ENCODE data around the gene RNF207.
"Not testable (repeated sequence)": the region's sequence is repeated elsewhere in the genome, so short reads cannot be mapped to it uniquely, and the experiment has no call there.

The RNF207 gene

GRCh38 chr1:6200188-6200809 is 5.6 kb upstream of the RNF207 start:
- DNase-seq (ENCODE audit: low read depth), result no peak

GRCh38 chr1:6202256-6202655 is 3.7 kb upstream of the RNF207 start:
- DNase-seq (ENCODE audit: low read depth), result no peak

GRCh38 chr1:6206520-6206855 is 569 bp downstream of the RNF207 start:
- DNase-seq (ENCODE audit: low read depth), result no peak

GRCh38 chr1:6207075-6207885 is 1.4 kb downstream of the RNF207 start:
- DNase-seq (ENCODE audit: low read depth), result no peak

- DNase-seq (ENCODE audit: low read depth), result no peak
These were observed 2.0 kb downstream of the RNF207 start for GRCh38 chr1:6207921-6208320.

DNA sequence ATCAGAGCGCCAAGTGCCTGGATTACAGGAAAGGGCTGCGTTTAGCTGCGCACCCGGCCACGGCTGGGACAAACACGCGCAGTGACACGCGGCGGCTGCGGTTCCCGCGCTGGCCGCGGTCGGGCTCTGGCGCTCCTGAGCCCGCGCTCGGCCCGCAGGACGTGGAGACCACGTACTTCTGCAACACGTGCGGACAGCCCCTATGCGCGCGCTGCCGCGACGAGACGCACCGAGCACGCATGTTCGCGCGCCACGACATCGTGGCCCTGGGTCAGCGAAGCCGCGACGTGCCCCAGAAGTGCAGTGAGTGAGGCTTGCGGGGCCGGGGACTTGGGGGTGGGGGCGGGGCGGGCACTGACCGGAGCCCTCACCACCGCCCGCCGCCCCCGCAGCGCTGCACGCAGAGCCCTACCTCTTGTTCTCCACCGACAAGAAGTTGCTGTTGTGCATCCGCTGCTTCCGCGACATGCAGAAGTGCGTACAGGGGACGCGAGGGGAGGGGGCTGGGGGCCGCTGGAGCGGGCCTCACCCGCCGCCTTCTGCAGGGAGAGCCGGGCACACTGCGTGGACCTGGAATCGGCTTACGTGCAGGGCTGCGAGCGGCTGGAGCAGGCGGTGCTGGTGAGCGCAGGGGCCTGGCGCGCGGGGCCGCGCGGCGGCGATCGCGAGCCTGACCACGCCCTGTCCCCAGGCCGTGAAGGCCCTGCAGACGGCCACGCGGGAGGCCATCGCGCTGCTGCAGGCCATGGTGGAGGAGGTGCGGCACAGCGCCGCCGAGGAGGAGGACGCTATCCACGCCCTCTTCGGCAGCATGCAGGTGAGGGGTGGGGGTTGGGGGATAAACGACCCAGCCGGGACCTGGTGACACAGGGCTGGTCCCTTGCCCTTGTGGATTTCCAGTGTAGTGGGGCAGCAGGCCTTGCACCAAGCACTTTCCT is 3.1 kb downstream of the RNF207 start:
- DNase-seq (ENCODE audit: low read depth), result no peak

DNA sequence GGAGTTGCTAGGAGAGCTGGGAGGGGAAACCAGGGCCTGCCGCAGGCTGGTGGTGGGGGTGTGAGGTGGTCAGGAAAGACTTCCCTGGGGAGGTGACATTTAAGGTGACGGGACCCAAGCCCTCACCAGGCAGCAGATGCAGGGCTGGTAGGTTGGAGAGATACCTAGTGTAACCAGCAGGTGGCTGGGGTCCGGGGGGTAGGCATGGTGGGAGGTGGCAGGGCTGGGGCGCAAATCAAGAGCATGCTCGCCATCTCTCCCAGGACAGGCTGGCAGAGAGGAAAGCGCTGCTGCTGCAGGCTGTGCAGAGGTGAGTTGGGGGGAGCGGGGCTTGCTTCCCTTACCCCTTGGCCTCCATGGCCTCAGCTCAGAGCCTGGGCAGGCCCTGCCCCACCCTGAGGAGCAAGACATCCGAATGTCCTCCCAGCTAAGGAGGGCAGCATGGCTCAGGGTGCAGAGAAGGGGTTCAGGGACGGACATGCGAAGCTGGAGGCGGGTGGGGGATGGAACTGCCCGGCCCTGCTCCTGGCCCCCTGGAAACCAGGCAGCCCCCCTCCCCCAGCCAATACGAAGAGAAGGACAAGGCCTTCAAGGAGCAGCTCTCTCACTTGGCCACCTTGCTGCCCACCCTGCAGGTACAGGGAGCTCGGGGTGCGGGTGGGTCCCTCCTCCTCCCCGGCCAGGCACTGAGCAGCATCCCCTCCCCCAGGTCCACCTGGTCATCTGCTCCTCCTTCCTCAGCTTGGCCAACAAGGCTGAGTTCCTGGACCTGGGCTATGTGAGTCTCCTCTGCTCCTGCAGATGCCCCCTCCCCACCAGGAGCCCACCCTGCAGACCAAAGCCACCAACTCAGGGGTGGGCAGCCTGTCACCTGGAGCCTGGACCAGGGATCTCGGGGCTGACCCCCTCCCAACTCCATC is 4.0 kb downstream of the RNF207 start:
- DNase-seq (ENCODE audit: low read depth), result no peak

- DNase-seq (ENCODE audit: low read depth), result no peak
These were observed 4.9 kb downstream of the RNF207 start for GRCh38 chr1:6210591-6211355.

GRCh38 chr1:6211731-6212130 is 5.8 kb downstream of the RNF207 start:
- DNase-seq (ENCODE audit: low read depth), result no peak

DNA sequence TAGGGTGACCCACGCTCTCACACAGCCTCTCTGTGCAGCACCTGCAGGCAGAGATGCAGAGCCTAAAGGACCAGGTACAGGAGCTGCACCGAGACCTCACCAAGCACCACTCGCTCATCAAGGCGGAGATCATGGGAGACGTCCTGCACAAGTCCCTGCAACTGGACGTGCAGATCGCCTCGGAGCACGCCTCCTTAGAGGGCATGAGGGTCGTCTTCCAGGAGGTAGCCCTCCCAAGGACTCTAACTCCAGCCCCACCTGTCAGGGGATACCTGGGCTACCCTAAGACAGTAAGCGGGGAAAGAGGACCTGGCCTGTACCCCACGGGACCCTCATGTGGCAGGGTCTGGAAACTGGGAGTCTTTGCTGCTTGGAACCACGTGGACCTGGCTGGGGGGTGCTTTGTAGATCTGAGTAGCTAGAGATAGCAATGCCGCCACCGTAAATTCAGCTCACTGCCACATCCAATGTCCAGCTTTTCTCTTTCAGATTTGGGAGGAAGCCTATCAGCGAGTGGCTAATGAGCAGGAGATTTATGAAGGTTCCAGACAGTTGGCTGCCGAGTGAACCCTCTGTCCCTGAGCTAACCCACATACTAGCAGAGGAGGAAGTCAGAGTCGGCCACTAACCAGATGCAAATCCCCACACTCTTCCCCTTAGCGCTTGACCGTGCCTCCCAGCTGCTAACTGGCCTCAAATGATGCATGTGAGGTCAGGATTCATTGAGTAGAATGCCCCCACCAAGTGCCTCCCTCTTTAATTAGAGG is 6.5 kb downstream of the RNF207 start:
- DNase-seq (ENCODE audit: low read depth), result no peak

DNA sequence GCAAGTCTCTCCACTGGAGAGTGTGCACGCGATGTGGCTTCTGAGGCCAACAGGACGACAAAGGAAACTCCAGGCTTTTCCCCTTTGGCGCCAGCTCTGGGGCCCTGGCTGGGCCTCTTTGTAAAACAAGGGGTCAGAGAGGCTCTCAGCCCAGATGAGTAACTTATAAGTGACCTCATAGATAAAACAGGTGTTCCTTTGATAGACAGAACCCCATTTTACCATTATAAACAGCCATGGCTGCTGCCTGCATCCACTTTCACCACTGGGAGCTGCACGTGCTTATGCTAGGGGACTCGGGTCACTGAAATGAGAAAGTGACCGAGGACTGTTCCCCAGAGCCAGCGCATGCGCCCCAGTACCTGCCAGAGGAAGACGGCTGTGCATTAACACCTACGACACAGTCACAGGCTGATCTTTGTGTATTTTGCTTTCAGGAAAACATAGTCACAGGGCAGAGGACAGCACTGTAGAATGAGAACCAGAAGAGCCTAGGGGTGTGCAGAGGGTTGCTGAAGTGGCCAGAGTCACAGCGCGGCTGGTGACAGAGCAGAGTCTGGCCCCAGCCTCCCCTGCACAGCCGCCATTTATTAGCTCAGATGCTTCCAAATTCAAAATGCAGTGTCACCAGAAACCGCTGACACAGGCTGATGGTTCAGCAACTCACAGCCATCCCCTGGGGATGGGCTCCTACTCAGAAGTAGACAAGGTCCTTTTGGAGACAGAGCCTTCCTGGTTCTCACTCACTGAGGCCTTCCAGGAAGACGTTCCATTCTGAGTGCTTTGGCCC is 12.7 kb downstream of the RNF207 start:
- no peak for DNase-seq (ENCODE audit: low read depth)

GRCh38 chr1:6219641-6220040 is 13.7 kb downstream of the RNF207 start:
- not testable (repeated sequence) for DNase-seq (ENCODE audit: low read depth)

DNA sequence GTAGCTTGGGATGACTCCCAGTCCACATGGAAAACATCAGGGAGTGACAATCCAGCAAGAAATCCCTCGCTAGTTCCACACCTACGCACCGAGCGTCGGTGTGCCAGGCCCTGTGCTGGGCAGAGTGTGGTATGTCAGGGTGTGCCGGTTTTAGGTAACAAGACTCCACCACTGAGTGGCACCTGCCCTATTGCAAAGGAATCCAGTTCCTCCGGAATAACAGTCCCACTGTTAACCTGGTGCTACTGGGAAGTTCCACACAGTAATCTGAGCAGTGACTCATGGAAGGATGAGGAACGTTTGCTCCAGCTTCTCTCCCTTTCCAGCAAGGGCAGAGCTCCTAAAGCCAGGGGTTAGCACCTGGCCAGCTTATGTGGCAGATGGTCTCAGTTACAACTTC is 14.3 kb downstream of the RNF207 start:
- DNase-seq (ENCODE audit: low read depth), result no peak

DNA sequence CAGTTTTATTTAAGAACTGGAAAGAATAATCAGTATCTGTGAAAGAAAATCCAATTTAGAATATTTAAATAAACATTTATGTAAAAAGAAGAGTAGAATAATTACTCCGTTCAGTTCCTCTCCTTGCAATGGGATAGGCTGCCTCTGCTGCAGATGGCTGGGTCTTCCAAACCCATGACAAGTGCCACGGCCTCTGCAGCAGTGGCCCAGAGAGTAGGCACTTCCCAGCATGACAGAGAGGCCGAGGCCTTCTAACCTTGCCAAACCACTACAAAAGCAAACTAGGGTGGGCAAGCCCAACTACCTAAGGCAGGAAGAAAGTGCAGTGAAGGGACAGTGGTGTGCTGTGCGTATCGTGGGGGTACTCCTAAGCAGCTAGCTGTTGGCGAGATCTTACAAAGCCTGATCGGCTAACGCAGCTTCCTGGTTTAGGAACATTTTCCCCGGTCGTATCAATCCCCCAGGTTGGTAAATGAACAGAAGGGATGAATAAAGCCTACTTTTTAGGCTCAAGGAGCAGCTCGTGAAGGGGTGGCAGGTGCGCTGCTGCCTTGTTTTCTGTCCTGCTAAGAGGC is 15.4 kb downstream of the RNF207 start:
- DNase-seq (ENCODE audit: low read depth), result no peak

DNA sequence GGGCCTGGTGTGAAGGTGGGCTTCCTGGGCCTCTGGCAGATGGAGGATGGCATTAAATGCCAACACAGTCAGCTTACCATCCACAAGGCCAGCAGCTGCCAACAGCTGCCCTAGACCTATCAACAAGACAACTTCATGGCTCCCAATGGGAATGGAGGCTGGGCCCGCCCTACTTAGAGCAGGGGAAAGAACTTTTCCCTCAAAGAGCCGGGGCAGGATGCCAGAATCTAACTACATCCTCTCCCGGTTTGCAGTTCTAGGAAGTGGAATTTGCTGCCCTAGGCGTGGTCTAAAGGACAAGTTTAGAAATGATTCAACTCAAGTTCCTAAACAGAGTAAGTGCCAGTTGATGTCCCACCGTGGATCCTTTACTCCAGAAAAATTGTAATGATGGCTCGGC is 16.7 kb downstream of the RNF207 start:
- no peak for DNase-seq (ENCODE audit: low read depth)

GRCh38 chr1:6223617-6224016 is 17.7 kb downstream of the RNF207 start:
- no peak for DNase-seq (ENCODE audit: low read depth)

DNA sequence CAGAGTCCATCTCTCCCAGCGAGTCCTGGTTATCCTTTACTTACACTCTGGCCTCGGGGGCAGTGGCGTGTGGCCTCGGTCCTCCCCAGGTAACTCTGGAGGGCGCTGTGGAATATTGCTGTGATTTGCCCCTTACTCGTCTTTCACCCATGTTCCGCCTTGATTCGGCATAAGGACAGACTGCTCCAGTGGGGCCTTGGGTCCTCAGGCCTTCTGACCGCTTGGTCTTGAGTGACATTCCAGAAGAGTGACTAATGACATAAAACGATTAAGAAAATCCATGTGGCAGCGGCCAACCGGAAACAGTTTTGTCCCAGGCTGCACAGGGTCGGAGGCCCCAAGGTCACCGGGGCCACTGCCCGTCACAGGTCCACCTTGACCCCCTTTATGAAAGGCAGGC is 18.8 kb downstream of the RNF207 start:
- no peak for DNase-seq (ENCODE audit: low read depth)

- no peak for DNase-seq (ENCODE audit: low read depth)
These were observed 19.7 kb downstream of the RNF207 start for GRCh38 chr1:6225651-6226050.

DNA sequence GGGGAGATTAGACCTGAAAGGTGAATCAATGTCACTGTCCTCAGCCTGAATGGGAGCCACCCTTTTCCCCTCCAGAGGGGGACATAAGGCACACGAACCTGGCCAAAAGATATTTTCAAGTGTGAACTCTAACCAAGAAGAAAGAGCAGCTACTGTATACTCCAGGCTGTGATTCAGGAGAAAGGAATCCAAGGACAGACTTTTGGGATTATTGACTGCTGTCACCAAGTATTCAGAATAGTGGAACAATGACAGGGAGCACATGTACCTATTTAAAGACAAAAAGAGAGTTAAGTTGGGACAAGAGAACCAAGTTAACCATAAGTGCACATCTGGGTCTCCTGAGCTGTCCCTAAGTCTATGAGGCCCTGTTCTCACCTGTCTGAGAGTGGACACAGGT is 27.5 kb downstream of the RNF207 start:
- no peak for DNase-seq (ENCODE audit: low read depth)

Data from non-pigmented ciliary epithelial cell (primary cell).